ENCODE measurements around the gene PAK6. TPM values are rescaled to one million over a fixed set of nuclear protein-coding genes. Genes with fewer than 3 reads are reported as not detected.
A peak's percentile ranks its signal among the peaks of the same experiment; 100 is the strongest.

The PAK6 gene
- total and polyA plus RNA-seq, 9 of the 15 experiments (the other 6 are each of a cell fraction or from before 2014, with no cell fraction given), result 0.03 to 0.74 (median 0.16) TPM; not detected in 2

GRCh38 chr15:40323239-40323952, 84.5 kb downstream of the PAK6 start, which contains the start of gene INAFM2 (continued):
- no peak for TF ChIP-seq ZNF280A (IDR thresholded peaks at IDR 0.05; ENCODE audit: low read depth, partially characterized antibody)
- TF ChIP-seq E2F5 (CRISPR knock-in tag; IDR thresholded peaks at IDR 0.05), result peak; percentile 97
- TF ChIP-seq ZNF280B (CRISPR knock-in tag; IDR thresholded peaks at IDR 0.05), result no peak
- TF ChIP-seq MED1 (CRISPR knock-in tag; IDR thresholded peaks at IDR 0.05; ENCODE audit: borderline replicate concordance), result no peak
- TF ChIP-seq SNRNP70 (optimal IDR thresholded peaks at IDR 0.05; ENCODE audit: low read depth, low read length), result no peak
- peak; percentile 33; the same call in 1 of the 2 replicates for TF ChIP-seq FOSL1 (tag; conservative IDR thresholded peaks at IDR 0.05)
- TF ChIP-seq ZBTB9 (CRISPR knock-in tag; IDR thresholded peaks at IDR 0.05), result no peak
- 0 out of 4 replicates have a peak, but pooled peaks of 1 of the 2 experiments have one; percentile 12 for TF ChIP-seq RCOR1 (IDR thresholded peaks at IDR 0.05; ENCODE audit: borderline replicate concordance in 1 of 2, low read depth in 2 of 2, low read length in 2 of 2)
- TF ChIP-seq TAF9B (IDR thresholded peaks at IDR 0.05; ENCODE audit: partially characterized antibody), result no peak
- peak; percentile 50 for TF ChIP-seq TBP (optimal IDR thresholded peaks at IDR 0.05; ENCODE audit: low read depth, low read length)
- peak; percentile 59 for TF ChIP-seq GABPA (tag; conservative IDR thresholded peaks at IDR 0.05; ENCODE audit: low read depth)
- peak; percentile 50; the same call in 1 of the 2 replicates for TF ChIP-seq ELF4 (CRISPR knock-in tag; IDR thresholded peaks at IDR 0.05)
- no peak for TF ChIP-seq SUPT5H (IDR thresholded peaks at IDR 0.05)
- no peak for TF ChIP-seq ZSCAN29 (IDR thresholded peaks at IDR 0.05)
- TF ChIP-seq NR2F6 (CRISPR knock-in tag; IDR thresholded peaks at IDR 0.05), result no peak
- peak; percentile 97 for TF ChIP-seq CXXC5 (CRISPR knock-in tag; IDR thresholded peaks at IDR 0.05)
- TF ChIP-seq ZNF586 (CRISPR knock-in tag; conservative IDR thresholded peaks at IDR 0.05), result no peak
- peak; percentile 76; the same call in 1 of the 2 replicates for TF ChIP-seq ZNF232 (CRISPR knock-in tag; IDR thresholded peaks at IDR 0.05)

All from K562 (cell line).